Stimulated activated CD8-positive, alpha-beta memory T cell treated with anti-CD3 and anti-CD28 coated beads, Interleukin-12 subunit alpha, Interleukin-12 subunit beta, amount 100 ng/mL, for 4 hours (primary cell): Measurements from ENCODE around the gene PPA1.
"Not testable (repeated sequence)": the region's sequence is repeated elsewhere in the genome, so short reads cannot be mapped to it uniquely, and the experiment has no call there.

Source experiments
- DNase-seq: peaks from one replicate; pipeline ENCODE4 v3.0.0-alpha.2; 2020; ENCODE audit warnings: low read depth

The PPA1 gene

DNA sequence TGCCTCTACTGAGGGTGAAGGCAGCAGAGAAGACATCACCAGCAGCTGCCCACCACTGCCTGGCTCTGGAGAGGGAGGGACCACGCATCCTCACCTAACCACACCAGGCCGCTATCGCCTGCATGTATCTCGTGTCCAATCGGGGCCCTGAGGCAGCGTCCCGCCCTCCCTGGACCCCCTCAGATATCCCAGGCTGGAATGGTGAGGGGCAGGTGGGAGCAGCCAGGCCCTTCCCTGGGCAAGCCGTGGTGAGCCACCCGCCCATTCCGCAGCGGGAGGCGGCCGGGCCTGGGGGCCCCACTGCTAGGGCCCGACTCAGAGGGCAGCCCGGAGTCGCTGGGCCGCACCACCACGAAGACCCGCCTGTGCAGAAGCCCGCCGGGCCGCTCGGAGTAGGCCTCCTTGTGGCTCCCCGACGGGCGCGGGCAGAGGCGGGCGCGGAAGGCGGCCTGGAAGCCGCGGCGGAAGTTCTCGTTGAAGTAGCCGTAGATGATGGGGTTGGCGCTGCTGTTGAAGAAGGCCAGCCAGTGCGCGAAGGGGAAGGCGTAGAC is 21.6 kb upstream of the PPA1 start:
- no peak for DNase-seq

DNA sequence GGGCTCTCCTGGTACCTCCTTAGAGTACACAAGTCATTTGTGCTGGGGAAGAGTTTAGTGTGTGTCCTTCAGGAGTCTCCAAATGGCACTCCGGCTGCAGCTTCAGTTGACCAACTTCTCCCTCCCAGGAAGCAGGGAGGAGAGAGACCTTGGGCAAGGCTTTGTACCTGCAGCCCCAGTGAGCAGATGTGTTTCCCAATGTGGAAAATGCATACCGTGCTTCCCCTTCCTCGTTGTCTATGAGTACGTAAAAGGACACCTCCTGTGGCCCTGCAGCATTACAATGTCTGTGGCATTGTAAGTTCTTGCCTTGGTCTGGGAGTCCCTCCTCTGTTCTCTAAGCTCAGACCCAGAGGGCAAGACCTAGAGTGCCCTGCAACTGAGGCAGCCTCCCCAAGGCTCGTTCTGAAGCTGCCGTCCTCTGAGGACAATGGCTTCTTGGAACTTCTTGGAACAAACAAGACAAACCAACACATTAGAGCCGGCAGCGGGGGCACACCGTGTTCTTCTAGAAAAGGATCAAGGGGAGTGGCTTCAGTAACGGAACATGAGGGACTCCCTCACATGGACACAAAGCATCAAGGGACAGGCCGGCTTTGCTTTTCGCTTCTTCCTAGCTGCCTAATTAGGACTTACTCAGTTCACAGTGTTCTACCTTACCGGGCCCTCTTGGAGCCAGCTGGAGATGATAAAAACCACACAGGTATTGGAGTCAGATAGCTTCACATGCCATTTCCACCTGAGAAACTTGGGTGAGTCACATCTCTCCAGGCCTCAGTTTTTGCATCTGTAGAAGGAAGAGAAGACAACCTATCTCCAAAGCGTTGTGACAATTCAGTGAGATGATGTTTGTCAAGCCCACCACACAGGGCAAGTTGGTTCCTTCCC is 20.9 kb upstream of the PPA1 start:
- no peak for DNase-seq

DNA sequence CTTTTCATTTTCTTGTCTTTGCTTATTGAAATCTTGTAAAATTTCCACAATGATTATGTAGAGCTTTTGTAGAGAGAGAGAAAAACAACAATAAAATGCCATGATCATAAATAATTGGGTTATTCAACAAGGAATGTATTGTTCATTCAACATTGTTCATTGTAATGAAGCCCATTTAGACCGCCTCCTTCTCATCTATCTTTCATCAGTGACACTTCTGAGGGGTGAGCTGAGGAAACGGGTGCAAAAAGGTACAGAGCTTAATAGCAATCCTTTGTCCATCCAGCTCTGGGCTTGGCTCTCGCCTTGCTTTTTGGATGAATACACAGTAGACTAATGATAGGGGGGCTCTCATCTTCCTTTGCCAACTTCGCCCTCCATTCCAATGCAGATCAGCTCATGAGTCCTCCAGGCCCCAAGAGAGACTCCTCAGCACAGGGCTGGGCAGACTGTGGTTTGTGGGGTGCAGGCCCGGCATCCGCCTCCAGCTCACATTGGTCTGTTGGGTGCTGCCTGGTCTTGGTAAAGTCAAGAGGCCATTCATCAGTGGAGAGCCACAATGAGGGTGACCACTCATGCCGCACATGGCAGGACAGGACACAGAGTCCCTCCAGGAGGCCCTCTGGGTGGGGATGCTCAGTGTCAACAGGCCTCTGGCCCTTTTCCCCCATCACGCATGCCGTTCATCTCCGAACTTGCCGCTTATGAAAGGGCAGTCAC is 17.9 kb upstream of the PPA1 start:
- no peak for DNase-seq

DNA sequence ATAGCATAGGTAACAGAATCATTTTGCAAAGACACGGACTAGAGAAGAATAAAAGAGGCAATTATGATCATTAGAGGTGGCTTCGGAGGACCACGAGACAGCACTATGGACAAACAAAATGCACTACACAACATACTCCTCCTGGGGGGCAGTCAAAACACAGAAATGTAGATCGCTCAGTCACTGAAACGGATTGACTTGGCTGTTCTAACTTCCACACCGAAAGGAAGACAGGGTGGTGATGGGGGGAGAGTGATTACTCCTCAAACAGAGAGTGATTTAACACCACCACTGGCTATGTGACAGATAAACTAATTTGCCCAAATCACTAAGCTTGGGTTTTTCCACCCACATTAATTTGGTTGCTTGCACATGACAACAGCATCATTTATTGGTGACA is 14.1 kb upstream of the PPA1 start:
- no peak for DNase-seq

DNA sequence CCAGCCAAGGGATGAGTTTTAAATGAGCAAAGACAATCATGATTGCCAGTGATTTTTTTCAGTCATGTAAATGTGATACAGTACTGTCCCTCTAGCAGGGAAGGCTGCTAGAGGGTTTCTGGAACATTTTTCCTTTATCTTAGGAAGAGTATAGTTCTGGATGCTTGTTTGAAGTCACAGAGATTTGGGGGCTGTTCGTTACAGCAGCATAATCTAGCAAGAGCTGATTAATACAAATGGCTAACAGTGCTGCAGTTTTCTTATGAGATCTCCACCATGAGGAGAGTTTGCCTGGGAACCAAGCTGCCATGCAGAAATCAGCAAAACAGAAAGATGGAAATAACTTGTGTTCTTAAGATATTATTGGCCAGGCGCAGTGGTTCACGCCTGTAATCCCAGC is 7.9 kb upstream of the PPA1 start:
- no peak for DNase-seq

DNA sequence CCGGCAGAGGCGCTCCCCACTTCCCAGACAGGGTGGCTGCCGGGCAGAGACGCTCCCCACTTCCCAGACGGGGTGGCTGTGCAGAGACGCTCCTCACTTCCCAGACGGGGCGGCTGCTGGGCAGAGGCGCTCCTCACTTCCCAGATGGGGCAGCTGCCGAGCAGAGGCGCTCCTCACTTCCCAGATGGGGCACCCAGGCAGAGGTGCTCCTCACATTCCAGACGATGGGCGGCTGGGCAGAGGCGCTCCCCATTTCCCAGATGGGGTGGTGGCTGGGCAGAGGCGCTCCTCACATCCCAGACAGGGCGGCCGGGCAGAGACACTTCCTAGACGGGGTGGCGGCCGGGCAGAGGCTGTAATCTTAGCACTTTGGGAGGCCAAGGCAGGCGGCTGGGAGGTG is 6.8 kb upstream of the PPA1 start:
- DNase-seq, result not testable (repeated sequence)

DNA sequence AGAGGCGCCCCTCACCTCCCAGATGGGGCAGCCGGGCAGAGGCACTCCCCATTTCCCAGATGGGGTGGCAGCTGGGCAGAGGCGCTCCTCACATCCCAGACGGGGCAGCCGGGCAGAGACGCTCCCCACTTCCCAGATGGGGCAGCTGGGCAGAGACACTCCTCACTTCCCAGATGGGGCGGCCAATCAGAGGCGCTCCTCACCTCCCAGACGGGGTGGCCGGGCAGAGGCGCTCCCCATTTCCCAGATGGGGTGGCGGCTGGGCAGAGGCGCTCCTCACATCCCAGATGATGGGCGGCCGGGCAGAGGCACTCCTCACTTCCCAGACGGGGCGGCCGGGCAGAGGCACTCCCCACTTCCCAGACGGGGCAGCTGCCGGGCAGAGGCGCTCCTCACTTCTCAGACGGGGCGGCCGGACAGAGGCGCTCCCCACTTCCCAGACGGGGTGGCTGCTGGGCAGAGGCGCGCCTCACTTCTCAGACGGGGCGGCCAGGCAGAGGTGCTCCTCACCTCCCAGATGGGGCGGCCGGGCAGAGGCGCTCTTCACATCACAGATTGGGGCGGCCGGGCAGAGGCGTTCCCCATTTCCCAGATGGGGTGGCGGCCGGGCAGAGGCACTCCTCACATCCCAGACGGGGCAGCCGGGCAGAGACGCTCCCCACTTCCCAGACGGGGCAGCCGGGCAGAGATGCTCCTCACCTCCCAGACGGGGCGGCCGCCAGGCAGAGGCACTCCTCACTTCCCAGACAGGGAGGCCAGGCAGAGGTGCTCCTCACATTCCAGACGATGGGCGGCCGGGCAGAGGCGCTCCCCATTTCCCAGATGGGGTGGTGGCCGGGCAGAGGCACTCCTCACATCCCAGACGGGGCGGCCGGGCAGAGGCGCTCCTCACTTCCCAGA is 6.1 kb upstream of the PPA1 start:
- not testable (repeated sequence) for DNase-seq

DNA sequence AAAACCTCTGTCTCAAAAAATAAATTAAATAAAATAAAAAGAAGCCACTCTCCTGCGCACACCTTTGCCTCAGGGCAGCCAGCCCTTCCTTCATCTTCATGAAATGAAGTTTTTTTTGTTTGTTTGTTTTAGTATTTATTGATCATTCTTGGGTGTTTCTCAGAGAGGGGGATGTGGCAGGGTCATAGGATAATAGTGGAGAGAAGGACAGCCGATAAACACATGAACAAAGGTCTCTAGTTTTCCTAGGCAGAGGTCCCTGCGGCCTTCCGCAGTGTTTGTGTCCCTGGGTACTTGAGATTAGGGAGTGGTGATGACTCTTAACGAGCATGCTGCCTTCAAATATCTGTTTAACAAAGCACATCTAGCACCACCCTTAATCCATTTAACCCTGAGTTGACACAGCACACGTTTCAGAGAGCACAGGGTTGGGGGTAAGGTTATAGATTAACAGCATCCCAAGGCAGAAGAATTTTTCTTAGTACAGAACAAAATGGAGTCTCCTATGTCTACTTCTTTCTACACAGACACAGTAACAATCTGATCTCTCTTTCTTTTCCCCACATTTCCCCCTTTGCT is 4.8 kb upstream of the PPA1 start:
- not testable (repeated sequence) for DNase-seq

DNA sequence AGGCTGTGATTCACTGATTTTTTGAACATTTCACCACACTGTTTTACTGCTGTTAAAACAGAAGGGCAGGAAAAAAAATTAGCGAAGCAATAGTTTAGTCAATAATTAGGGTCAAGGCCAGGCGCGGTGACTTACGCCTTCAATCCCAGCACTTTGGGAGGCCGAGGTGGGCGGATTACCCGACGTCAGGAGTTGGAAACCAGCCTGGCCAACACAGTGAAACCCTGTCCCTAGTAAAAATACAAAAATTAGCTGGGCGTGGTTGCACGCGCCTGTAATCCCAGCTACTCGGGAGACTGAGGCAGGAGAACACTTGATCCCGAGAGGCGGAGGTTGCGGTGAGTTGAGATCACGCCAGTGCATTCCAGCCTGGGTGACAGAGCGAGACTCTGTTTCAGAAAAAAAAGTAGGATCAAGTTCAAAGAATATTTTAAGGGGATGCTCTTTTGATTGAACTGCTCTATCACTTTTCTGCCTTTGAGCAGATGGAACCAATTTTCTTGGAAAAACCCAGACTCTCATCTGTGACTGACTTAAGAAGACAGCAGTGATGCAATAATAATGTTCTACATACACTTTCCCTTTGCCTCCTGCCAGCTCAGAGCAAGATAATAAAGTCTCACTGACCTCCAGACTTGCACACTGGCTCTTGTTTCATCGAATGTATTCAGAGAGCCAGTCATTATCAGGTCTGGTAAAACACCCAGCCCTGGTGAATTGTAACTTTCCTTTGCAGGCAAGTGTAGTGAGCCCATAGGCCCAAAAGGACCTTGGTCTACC is 1.6 kb upstream of the PPA1 start:
- no peak for DNase-seq

DNA sequence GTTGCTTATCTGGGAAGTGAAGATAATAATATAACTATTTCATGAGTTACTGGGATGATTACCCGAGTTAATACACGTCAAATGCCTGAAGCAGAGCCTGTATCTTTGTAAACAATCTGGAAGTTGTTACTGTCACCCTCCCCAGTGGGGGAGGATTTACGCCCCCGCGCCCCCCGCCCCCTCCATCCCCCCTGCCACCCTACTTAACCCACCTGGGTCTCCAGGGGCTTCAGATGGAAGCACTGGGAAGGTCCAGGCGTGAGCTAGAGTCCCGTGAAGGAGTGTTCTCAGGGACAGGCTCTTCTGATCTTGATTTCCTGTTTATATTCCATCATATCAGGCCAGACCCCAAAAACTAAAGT is 691 bp upstream of the PPA1 start:
- no peak for DNase-seq

DNA sequence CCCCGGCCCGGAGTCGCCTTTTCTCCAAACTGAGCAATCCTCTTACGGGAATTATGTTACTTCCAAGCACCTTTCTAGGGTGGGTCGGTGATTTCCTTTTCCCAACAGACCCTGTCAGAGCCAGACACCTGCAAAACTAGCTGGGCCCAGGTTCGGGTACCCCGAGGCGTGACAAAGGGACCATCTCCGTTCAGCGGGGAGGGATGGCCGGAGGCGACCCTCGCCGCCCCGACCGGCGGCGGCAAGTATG is 445 bp downstream of the PPA1 start:
- DNase-seq, result no peak

DNA sequence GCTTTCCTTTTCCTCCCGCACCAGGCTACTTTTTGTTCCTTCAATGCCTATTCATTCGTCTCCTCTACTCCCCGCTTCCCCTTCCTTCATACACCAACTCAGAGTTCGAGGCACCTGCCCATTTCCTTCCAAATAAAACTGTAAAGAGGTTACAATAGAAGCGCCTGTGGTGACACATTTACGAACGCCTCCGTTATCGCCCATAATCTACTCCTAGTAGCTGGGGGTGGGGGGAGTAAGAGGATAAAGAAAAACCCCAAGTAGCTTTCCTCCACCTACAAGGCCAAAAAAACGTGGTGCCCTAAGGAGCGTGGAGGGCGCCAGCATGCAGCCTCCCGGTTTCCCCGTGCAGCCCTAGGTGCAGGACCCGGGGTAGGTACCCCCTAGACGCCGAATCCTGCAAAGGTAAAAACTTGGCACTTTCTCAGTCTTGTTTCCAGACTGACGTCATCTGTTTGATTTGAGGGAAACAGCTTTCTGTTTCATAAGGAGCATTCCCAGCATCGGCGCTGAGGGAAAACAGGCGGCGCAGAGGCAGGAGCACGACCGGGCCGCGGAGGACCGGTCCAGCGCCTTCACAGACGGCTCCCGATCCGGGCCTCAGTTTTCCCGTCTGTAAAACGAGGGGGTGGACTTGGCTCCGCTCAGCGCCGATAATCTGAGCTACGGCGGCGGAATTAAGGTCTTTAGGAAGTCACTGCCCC is 922 bp downstream of the PPA1 start:
- DNase-seq, result peak; percentile 28

DNA sequence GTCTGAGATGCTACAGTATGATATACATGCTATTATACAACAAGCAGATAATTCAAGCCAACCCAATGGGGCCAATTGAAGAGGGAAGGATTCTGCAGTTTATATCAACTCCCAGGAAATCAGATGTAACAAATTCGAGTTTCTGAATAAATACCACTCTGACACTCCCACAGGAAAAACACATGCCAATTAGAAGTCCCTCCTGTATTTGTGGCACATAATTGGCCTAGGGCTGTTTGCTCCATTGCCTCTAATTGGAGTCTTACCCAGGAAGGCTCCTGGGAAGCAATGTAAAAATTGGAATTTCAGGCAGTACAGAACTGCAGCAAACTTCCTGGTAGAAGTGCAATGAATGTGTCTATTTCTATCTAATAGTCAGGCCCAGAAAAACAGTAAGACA is 4.7 kb downstream of the PPA1 start:
- no peak for DNase-seq

DNA sequence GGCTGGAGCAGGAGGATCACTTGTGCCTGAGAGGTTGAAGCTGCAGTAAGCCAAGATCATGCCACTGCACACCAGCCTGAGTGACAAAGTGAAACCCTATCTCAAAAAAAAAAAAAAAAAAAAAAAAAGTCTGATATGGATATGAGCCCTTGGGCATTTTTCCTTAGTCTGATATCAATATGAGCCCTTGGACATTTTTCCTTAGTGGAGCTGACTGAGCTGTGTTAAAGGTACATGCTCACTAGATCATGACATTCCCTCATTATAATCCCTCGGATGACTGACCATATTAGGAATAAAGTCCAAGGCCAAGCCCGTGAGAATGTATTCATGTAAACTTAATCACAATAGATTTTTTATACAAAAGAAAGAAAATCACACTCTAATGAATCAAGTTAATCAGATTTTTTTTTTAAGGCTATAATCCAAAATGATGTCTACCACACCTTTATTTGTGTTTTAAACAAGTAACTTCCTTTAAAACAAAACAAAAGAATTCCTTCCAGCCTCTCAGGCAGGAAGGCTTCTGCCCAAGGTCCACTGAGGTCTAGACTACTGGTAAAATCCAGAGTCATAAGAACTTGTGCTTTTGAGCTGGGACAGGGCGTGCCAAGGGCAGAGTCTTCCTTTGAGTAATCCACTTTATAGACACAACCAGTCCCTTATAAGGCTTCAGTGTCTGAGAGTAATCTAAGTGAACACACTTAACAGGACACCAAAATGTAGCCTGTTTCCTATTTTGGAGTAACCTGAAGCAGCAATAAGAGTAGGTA is 5.5 kb downstream of the PPA1 start:
- DNase-seq, result no peak

DNA sequence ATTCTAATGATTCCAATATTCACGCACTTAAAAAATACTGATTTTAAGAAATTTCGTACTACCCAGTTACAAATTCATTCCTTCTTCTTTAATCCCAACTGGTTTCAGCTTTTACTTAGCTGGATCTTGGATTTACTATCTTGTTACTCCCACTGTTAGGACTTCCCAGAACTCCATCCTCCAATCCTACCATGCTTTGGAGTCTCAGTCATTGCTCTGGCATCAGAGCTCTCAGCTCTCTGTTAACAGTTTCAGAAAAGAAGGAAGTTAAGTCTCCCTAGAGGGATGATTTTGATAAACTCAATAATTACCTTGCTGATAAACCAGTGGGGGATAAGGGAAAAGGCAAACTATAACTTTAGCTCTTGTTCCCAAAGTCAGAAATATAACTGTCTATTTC is 9.5 kb downstream of the PPA1 start:
- DNase-seq, result no peak

DNA sequence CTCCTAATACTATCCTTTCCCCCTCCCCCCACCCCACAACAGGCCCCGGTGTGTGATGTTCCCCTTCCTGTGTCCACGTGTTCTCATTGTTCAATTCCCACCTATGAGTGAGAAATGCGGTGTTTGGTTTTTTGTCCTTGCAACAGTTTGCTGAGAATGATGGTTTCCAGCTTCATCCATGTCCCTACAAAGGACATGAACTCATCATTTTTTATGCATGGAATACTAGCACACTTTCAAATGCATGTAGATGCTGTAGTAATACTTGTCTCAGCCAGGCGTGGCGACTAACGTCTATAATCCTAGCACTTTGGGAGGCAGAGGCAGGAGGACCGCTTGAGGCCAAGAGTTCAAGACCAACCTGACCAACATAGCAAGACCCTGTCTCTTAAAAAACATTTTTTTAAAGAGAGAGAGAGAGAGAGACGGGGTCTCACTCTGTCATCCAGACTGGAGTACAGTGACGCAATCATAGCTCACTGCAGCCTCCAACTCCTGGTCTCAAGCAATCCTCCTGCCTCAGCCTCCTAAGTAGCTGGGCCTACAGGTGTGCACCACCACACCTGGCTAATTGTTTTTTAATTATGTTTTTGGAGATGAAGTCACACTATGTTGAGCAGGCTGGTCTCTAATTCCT is 10.3 kb downstream of the PPA1 start:
- DNase-seq, result not testable (repeated sequence)

DNA sequence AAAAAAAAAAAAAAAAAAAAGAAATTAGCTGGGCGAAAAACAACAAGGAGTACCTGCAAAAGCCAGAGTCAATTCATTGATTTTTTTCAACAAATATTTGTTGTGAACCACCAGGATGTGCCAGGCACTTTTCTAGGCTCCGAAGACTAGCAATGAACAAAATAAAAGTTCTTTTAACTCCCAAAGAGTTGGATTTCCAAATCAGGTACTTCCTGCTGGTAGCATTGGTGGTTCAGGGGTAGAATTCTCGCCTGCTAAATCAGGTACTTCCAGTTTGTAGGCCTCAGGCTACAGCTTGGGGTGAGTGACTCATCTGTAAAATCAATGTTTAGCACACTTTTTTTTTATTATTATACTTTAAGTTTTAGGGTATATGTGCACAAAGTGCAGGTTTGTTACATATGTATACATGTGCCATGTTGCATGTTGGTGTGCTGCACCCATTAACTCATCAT is 10.9 kb downstream of the PPA1 start:
- DNase-seq, result no peak

DNA sequence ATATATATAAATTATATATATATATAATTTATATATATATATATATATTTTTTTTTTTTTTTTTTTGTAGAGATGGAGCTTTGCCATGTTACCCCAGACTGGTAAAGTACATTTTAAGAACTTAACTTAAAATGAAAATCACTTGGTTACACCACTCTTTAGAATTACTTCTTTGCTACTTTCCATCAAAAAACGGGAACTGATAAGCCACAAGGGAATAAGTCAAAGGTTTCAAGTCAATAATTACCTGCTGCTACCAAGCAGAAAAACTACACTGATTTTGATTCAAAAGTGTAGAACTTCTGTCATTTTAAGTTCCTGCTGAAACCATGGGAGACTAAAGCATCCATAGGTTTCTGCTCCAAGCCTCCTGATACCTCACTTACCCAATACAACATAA is 12.2 kb downstream of the PPA1 start:
- no peak for DNase-seq

DNA sequence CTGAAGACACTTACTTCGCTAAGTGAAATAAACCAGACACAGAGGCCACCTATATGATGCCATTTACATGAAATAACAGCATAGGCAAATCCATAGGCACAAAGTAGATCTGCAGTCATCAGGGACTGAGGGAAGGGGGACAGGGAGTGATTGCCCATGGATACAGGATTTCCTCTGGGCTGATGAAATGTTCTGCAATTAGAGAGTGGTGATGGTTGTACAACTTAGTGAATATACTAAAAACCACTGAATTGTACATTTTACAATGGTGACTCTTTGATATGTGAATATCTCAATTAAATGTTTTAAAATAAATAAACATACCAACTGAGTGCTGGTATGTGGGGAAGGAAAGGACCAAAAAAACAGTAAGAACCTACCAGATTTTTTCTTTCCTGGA is 20.4 kb downstream of the PPA1 start:
- no peak for DNase-seq
